HTR-8/SVneo (cell line): ENCODE results near the gene RCN2.
A peak's percentile ranks its signal among the peaks of the same experiment; 100 is the strongest.

Source experiments
- DNase-seq: peaks from one replicate; pipeline ENCODE4 v3.0.0; 2011; ENCODE audit warnings: low spot score, mixed read lengths; ENCODE audit not compliant: insufficient read length
- FAIRE-seq: peaks from 2 replicates; lab custom pipeline; 2011; peaks lifted over from hg19 to GRCh38; lab: Jason Lieb, UNC

RCN2 gene

GRCh38 chr15:76972389-76973361 is 41.1 kb downstream of the RCN2 start:
- DNase-seq (no peak), FAIRE-seq (no peak)

GRCh38 chr15:76973362-76973743 is 41.8 kb downstream of the RCN2 start:
- FAIRE-seq (no peak), DNase-seq (peak; percentile 37)

- DNase-seq (no peak), FAIRE-seq (no peak)
These were observed 42.4 kb downstream of the RCN2 start for GRCh38 chr15:76973906-76974305.

GRCh38 chr15:76974456-76975036 is 43.0 kb downstream of the RCN2 start:
- DNase-seq (no peak), FAIRE-seq (no peak)

GRCh38 chr15:76976141-76976540 is 44.6 kb downstream of the RCN2 start:
- no peak for DNase-seq
- no peak for FAIRE-seq

- FAIRE-seq (no peak), DNase-seq (no peak)
These were observed 45.2 kb downstream of the RCN2 start for GRCh38 chr15:76976572-76977270.

- FAIRE-seq, result no peak
These were observed 47.2 kb downstream of the RCN2 start for GRCh38 chr15:76978522-76979330.

GRCh38 chr15:76979331-76979925 is 47.9 kb downstream of the RCN2 start:
- FAIRE-seq (no peak), DNase-seq (no peak)

More at GRCh38 chr15:76978522-76979330, 47.2 kb downstream of the RCN2 start:
- no peak for DNase-seq

GRCh38 chr15:76979996-76980520 is 48.5 kb downstream of the RCN2 start:
- DNase-seq (no peak), FAIRE-seq (no peak)

- no peak for DNase-seq
- FAIRE-seq, result no peak
These were observed 50.8 kb downstream of the RCN2 start for GRCh38 chr15:76982356-76982755.

GRCh38 chr15:76982756-76983155 is 51.2 kb downstream of the RCN2 start:
- DNase-seq (no peak), FAIRE-seq (no peak)

- FAIRE-seq, result no peak
- DNase-seq, result no peak
These were observed 52.2 kb downstream of the RCN2 start for GRCh38 chr15:76983590-76984375.

- no peak for DNase-seq
- no peak for FAIRE-seq
These were observed 55.2 kb downstream of the RCN2 start for GRCh38 chr15:76986743-76987142.

GRCh38 chr15:76987276-76987675 is 55.7 kb downstream of the RCN2 start:
- DNase-seq (no peak), FAIRE-seq (no peak)

- DNase-seq (no peak), FAIRE-seq (no peak)
These were observed 56.6 kb downstream of the RCN2 start for GRCh38 chr15:76987896-76988860.

- FAIRE-seq (no peak), DNase-seq (no peak)
These were observed 57.6 kb downstream of the RCN2 start for GRCh38 chr15:76988867-76989780.

- DNase-seq, result no peak
- no peak for FAIRE-seq
These were observed 59.5 kb downstream of the RCN2 start for GRCh38 chr15:76991048-76991447.
